ENCODE measurements around the gene KAZN. TPM values are rescaled to one million over a fixed set of nuclear protein-coding genes. Genes with fewer than 3 reads are reported as not detected.
A peak's percentile ranks its signal among the peaks of the same experiment; 100 is the strongest.

Gene KAZN
- total and polyA plus RNA-seq, 4 donors = 7.6 to 18.8 (median 11.2) TPM

- no peak overlapping the region for H3K4me3 ChIP-seq
Observed at GRCh38 chr1:14947421-14947820, 348.9 kb downstream of the KAZN start.

GRCh38 chr1:14948112-14948652, 349.7 kb downstream of the KAZN start:
- no peak for TF ChIP-seq CTCF (IDR thresholded peaks at IDR 0.05; ENCODE audit: control extremely low read depth, extremely low read depth)
- no peak overlapping the region for H3K4me3 ChIP-seq
- no peak overlapping the region for H3K9ac ChIP-seq (ENCODE audit: insufficient read depth in 1 of 2, low read length in 2 of 2)
- peaks cover 3 to 49% (median 29%) of the 10 kb centered on the region in 5 donors for H3K4me1 ChIP-seq (ENCODE audit: control insufficient read depth in 5 of 5, insufficient read depth in 5 of 5, low read length in 5 of 5)
- no peaks in the 10 kb centered on the region for H3K36me3 ChIP-seq (ENCODE audit: control insufficient read depth in 4 of 4, insufficient read depth in 4 of 4, low read length in 4 of 4)
- no peaks in the 10 kb centered on the region for H3K27me3 ChIP-seq (ENCODE audit: control insufficient read depth in 3 of 3, insufficient read depth in 3 of 3, low read length in 2 of 3)
- H3K9me3 ChIP-seq (ENCODE audit: control insufficient read depth in 4 of 4, insufficient read depth in 3 of 4, low read length in 3 of 4) = no peaks in the 10 kb centered on the region
- DNase-seq = no peak
- WGBS, 2 donors = 91 to 93% methylated on average over 2 of the region's 2 CpGs
- H3K27ac ChIP-seq (ENCODE audit: low read depth in 1 of 2, low read length in 1 of 2) = no peak overlapping the region
- no peak for ATAC-seq (ENCODE audit: insufficient read depth, low FRiP score)

More at GRCh38 chr1:14947421-14947820, 348.9 kb downstream of the KAZN start:
- no peak for ATAC-seq (ENCODE audit: insufficient read depth, low FRiP score)
- no peak for TF ChIP-seq CTCF (IDR thresholded peaks at IDR 0.05; ENCODE audit: control extremely low read depth, extremely low read depth)
- Histone ChIP-seq H3K36me3 (ENCODE audit: control insufficient read depth in 4 of 4, insufficient read depth in 4 of 4, low read length in 4 of 4) (no peaks in the 10 kb centered on the region), H3K27ac (ENCODE audit: low read depth in 1 of 2, low read length in 1 of 2) (peak overlapping the region in 1 of 2 donors; percentile 81), H3K27me3 (ENCODE audit: control insufficient read depth in 3 of 3, insufficient read depth in 3 of 3, low read length in 2 of 3) (no peaks in the 10 kb centered on the region), H3K9ac (ENCODE audit: insufficient read depth in 1 of 2, low read length in 2 of 2) (no peak overlapping the region), H3K9me3 (ENCODE audit: control insufficient read depth in 4 of 4, insufficient read depth in 3 of 4, low read length in 3 of 4) (no peaks in the 10 kb centered on the region), H3K4me1 (ENCODE audit: control insufficient read depth in 5 of 5, insufficient read depth in 5 of 5, low read length in 5 of 5) (peaks cover 3 to 57% (median 34%) of the 10 kb centered on the region in 5 donors)
- WGBS, 2 donors = 93 to 95% methylated on average over 3 of the region's 3 CpGs
- peak in 1 of 3 donors; percentile 10 for DNase-seq

- Histone ChIP-seq H3K9ac (ENCODE audit: insufficient read depth in 1 of 2, low read length in 2 of 2) (no peak overlapping the region), H3K27ac (ENCODE audit: low read depth in 1 of 2, low read length in 1 of 2) (peak overlapping the region in 1 of 2 donors; percentile 32), H3K36me3 (ENCODE audit: control insufficient read depth in 4 of 4, insufficient read depth in 4 of 4, low read length in 4 of 4) (peaks cover 0 to 5% (median 0%) of the 10 kb centered on the region in 4 donors), H3K4me1 (ENCODE audit: control insufficient read depth in 5 of 5, insufficient read depth in 5 of 5, low read length in 5 of 5) (peaks cover 3 to 38% (median 27%) of the 10 kb centered on the region in 5 donors), H3K4me3 (no peak overlapping the region), H3K9me3 (ENCODE audit: control insufficient read depth in 4 of 4, insufficient read depth in 3 of 4, low read length in 3 of 4) (no peaks in the 10 kb centered on the region), H3K27me3 (ENCODE audit: control insufficient read depth in 3 of 3, insufficient read depth in 3 of 3, low read length in 2 of 3) (no peaks in the 10 kb centered on the region)
- ATAC-seq (ENCODE audit: insufficient read depth, low FRiP score) (no peak), DNase-seq (no peak)
- TF ChIP-seq CTCF (IDR thresholded peaks at IDR 0.05; ENCODE audit: control extremely low read depth, extremely low read depth) = no peak
- WGBS, 2 donors = 77 to 86% methylated on average over 6 of the region's 6 CpGs
Observed at GRCh38 chr1:14949270-14949835, 350.9 kb downstream of the KAZN start.

Measured in lung (tissue), 12 donors.